Measurements from ENCODE around the gene LRRC75A. TPM values are rescaled to one million over a fixed set of nuclear protein-coding genes. Genes with fewer than 3 reads are reported as not detected.

Gene LRRC75A
- total RNA-seq, 1 experiment from 2014 or later: 22.9 TPM

DNA sequence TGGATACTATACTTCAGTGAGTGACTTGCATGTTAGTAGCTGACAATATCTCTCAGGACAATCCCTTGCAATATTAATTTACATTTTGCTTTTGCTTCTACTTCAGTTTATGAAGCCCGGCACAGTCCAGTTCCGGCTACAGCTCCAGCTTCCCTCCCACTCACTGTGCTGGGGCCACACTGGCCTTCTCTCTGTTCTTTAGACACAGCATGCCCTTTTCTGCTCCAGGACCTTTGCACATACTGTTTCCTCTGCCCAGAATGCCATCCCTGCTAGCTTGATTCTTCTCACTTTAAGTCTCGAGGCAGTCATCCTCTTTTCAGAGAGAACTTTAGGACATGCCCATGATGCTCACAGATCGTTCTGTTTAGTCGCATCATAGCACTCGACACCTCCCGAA lies 25.5 kb upstream of the LRRC75A start (continued):
- TF ChIP-seq ZNF532 (CRISPR knock-in tag; IDR thresholded peaks at IDR 0.05; ENCODE audit: borderline replicate concordance) (no peak), TEAD4 (CRISPR knock-in tag; IDR thresholded peaks at IDR 0.05) (no peak), ZNF396 (CRISPR knock-in tag; IDR thresholded peaks at IDR 0.05; ENCODE audit: borderline replicate concordance) (no peak), NFE2L1 (CRISPR knock-in tag; IDR thresholded peaks at IDR 0.05) (no peak), ATF1 (CRISPR knock-in tag; IDR thresholded peaks at IDR 0.05) (no peak), NR2C2 (CRISPR knock-in tag; IDR thresholded peaks at IDR 0.05) (no peak), CREB1 (CRISPR knock-in tag; IDR thresholded peaks at IDR 0.05) (no peak), GRHL2 (CRISPR knock-in tag; IDR thresholded peaks at IDR 0.05; ENCODE audit: insufficient replicate concordance, severe bottlenecking) (no peak)
- TF ChIP-seq, protein P1, sequence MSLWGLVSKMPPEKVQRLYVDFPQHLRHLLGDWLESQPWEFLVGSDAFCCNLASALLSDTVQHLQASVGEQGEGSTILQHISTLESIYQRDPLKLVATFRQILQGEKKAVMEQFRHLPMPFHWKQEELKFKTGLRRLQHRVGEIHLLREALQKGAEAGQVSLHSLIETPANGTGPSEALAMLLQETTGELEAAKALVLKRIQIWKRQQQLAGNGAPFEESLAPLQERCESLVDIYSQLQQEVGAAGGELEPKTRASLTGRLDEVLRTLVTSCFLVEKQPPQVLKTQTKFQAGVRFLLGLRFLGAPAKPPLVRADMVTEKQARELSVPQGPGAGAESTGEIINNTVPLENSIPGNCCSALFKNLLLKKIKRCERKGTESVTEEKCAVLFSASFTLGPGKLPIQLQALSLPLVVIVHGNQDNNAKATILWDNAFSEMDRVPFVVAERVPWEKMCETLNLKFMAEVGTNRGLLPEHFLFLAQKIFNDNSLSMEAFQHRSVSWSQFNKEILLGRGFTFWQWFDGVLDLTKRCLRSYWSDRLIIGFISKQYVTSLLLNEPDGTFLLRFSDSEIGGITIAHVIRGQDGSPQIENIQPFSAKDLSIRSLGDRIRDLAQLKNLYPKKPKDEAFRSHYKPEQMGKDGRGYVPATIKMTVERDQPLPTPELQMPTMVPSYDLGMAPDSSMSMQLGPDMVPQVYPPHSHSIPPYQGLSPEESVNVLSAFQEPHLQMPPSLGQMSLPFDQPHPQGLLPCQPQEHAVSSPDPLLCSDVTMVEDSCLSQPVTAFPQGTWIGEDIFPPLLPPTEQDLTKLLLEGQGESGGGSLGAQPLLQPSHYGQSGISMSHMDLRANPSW (CRISPR knock-in tag; conservative IDR thresholded peaks at IDR 0.05; ENCODE audit: low read depth): no peak

DNA sequence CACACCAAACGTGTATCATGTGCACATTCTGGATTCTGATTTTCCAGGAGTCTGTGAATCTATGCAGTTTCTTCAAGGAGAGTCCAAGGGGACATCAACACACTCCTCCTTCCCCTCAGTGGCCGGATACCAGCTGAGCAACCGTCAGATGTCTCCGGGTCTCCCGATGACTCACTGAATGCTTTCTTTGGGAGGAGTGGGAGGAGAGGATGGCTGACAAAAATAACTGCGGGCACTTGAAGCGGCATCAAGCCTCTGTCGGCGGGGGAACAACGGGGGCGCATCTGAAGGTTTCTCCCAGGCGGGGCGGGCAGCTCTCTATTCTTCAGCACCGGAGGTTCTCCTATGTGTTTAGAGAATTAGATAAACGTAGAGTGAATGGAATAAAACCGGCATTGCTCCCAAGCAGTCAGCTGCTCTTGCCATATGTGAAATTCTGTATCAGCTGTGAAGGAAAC lies 24.6 kb upstream of the LRRC75A start:
- ChIA-PET POLR2A (no interaction called here), CTCF (interaction anchor here (0.5 to 8.8 kb wide), 3 partner anchors 20 to 84 kb away, joined by 3 to 204 read pairs (median 4); no protein-coding TSS in a partner anchor)
- no peak for DNase-seq (ENCODE audit: low spot score)
- TF ChIP-seq ZNF532 (CRISPR knock-in tag; IDR thresholded peaks at IDR 0.05; ENCODE audit: borderline replicate concordance): no peak
- TF ChIP-seq, protein P2, sequence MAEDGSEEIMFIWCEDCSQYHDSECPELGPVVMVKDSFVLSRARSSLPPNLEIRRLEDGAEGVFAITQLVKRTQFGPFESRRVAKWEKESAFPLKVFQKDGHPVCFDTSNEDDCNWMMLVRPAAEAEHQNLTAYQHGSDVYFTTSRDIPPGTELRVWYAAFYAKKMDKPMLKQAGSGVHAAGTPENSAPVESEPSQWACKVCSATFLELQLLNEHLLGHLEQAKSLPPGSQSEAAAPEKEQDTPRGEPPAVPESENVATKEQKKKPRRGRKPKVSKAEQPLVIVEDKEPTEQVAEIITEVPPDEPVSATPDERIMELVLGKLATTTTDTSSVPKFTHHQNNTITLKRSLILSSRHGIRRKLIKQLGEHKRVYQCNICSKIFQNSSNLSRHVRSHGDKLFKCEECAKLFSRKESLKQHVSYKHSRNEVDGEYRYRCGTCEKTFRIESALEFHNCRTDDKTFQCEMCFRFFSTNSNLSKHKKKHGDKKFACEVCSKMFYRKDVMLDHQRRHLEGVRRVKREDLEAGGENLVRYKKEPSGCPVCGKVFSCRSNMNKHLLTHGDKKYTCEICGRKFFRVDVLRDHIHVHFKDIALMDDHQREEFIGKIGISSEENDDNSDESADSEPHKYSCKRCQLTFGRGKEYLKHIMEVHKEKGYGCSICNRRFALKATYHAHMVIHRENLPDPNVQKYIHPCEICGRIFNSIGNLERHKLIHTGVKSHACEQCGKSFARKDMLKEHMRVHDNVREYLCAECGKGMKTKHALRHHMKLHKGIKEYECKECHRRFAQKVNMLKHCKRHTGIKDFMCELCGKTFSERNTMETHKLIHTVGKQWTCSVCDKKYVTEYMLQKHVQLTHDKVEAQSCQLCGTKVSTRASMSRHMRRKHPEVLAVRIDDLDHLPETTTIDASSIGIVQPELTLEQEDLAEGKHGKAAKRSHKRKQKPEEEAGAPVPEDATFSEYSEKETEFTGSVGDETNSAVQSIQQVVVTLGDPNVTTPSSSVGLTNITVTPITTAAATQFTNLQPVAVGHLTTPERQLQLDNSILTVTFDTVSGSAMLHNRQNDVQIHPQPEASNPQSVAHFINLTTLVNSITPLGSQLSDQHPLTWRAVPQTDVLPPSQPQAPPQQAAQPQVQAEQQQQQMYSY (CRISPR knock-in tag; IDR thresholded peaks at IDR 0.05): no peak
- TF ChIP-seq ZNF423 (CRISPR knock-in tag; IDR thresholded peaks at IDR 0.05): no peak
- TF ChIP-seq, protein P3, sequence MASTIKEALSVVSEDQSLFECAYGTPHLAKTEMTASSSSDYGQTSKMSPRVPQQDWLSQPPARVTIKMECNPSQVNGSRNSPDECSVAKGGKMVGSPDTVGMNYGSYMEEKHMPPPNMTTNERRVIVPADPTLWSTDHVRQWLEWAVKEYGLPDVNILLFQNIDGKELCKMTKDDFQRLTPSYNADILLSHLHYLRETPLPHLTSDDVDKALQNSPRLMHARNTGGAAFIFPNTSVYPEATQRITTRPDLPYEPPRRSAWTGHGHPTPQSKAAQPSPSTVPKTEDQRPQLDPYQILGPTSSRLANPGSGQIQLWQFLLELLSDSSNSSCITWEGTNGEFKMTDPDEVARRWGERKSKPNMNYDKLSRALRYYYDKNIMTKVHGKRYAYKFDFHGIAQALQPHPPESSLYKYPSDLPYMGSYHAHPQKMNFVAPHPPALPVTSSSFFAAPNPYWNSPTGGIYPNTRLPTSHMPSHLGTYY (CRISPR knock-in tag; IDR thresholded peaks at IDR 0.05): no peak
- no peak for TF ChIP-seq FOXP1 (CRISPR knock-in tag; IDR thresholded peaks at IDR 0.05; ENCODE audit: borderline replicate concordance)
- no peak for TF ChIP-seq EMX1 (CRISPR knock-in tag; IDR thresholded peaks at IDR 0.05)
- TF ChIP-seq PRRX2 (CRISPR knock-in tag; IDR thresholded peaks at IDR 0.05): no peak
- no peak for TF ChIP-seq FOXJ3 (CRISPR knock-in tag; IDR thresholded peaks at IDR 0.05; ENCODE audit: borderline replicate concordance)
- TF ChIP-seq FOXP4 (CRISPR knock-in tag; IDR thresholded peaks at IDR 0.05): no peak

More for the DNA sequence above, 24.6 kb upstream of the LRRC75A start:
- Mint-ChIP-seq H3K27ac (no peak overlapping the region), H3K4me3 (no peak overlapping the region), H3K36me3 (no peaks in the 10 kb centered on the region), H3K9me3 (no peaks in the 10 kb centered on the region), H3K4me1 (peaks cover 31% of the 10 kb centered on the region), H3K27me3 (ENCODE audit: low read depth) (peaks cover 23% of the 10 kb centered on the region)
- ATAC-seq: peak; percentile 43
